ENCODE data around the gene OGA.
A peak's percentile ranks its signal among the peaks of the same experiment; 100 is the strongest.

The OGA gene

DNA sequence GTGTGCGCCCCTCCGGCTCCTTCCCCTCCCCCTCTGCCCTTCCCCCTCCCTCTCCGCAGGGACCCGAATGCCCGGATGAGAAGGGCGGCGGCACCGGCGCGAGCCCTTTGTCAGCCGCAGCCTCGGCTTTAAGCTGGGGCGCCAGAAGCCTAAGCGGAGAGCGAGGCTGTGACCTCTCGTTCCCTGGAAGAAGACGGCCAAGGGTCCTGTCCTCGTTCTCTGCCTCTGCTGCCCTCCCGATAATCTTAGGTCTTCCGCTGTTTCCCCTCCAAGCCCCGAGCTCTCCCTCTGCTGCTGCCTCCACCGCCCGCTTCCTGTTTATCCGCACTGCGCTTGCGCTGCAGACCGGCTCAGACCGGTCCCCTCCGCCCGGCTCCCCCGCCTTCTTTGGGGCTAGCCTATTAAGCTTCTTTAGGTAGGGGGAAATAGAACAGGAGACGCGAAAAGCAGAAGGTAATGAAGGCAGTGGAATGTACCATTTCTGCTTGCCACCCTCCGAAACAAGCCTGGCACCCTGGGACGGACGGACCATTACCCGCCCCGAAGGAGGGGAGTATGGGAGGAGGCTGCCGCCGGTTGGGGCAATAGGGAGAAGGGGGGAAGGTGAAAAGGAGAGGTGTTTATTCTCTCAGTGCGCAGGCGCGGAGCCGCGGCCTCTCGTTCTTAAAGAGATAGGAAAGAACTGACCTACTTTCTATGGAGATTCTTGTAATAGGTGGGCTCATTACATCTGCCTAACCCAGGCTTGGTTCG, at the start of gene OGA:
OGA (minus strand) TSS at position 326 of the 753 bp plus-strand sequence. CDS start 422 bp downstream, outside the sequence.
- Histone ChIP-seq H3K4me1 (ENCODE audit: insufficient read depth, low read length) (0 out of 2 replicates have a peak, but pooled peaks cover 5% of the 10 kb centered on the region), H3K9me3 (ENCODE audit: insufficient read depth, low read depth, low read length) (no peaks in the 10 kb centered on the region), H3K36me3 (ENCODE audit: insufficient read depth, low read depth, low read length) (peaks cover 3% of the 10 kb centered on the region)

GRCh38 chr10:101867931-101868330, 49.7 kb upstream of the OGA start:
- no peaks in the 10 kb centered on the region for H3K36me3 ChIP-seq (ENCODE audit: insufficient read depth, low read depth, low read length)
- no peaks in the 10 kb centered on the region for H3K9me3 ChIP-seq (ENCODE audit: insufficient read depth, low read depth, low read length)
- no peaks in the 10 kb centered on the region for H3K4me1 ChIP-seq (ENCODE audit: insufficient read depth, low read length)
- no peak overlapping the region for H3K9ac ChIP-seq (ENCODE audit: low read depth, low read length)
- no peaks in the 10 kb centered on the region for H3K27me3 ChIP-seq (ENCODE audit: insufficient read depth, low read length)
- H3K27ac ChIP-seq (ENCODE audit: low read length), result no peak overlapping the region
- no peak overlapping the region for H3K4me3 ChIP-seq (ENCODE audit: low read length)

More for the DNA sequence above, at the start of gene OGA:
- Histone ChIP-seq H3K27me3 (ENCODE audit: insufficient read depth, low read length) (no peaks in the 10 kb centered on the region), H3K9ac (ENCODE audit: low read depth, low read length) (peak within 1 kb of the TSS; percentile 98), H3K4me3 (ENCODE audit: low read length) (peak within 1 kb of the TSS; percentile 97), H3K27ac (ENCODE audit: low read length) (peak within 1 kb of the TSS; percentile 98)

DNA sequence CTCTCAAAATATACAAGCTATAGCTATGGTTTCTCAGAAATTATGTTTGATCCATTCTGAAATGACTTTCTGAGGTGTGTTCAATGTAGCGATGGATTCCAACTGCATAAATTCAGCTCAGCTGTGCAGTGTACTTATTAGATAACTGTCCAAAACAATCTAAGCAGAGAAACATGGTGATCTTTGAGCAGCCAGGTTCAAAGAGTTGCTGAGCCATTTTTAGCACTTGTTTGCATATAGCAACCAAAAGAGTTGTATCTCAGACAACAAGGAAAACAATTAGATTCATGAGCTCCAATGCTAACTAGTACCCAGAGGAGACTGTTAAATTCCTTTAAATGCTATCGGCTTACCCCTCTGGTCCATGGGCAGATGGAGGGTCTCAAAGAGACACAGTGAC, 41.3 kb upstream of the OGA start:
- H3K36me3 ChIP-seq (ENCODE audit: insufficient read depth, low read depth, low read length), result no peaks in the 10 kb centered on the region
- H3K27me3 ChIP-seq (ENCODE audit: insufficient read depth, low read length), result no peaks in the 10 kb centered on the region
- H3K4me3 ChIP-seq (ENCODE audit: low read length), result no peak overlapping the region
- H3K9ac ChIP-seq (ENCODE audit: low read depth, low read length), result no peak overlapping the region
- no peak overlapping the region for H3K27ac ChIP-seq (ENCODE audit: low read length)
- H3K4me1 ChIP-seq (ENCODE audit: insufficient read depth, low read length), result no peaks in the 10 kb centered on the region
- peaks cover 10% of the 10 kb centered on the region for H3K9me3 ChIP-seq (ENCODE audit: insufficient read depth, low read depth, low read length)

DNA sequence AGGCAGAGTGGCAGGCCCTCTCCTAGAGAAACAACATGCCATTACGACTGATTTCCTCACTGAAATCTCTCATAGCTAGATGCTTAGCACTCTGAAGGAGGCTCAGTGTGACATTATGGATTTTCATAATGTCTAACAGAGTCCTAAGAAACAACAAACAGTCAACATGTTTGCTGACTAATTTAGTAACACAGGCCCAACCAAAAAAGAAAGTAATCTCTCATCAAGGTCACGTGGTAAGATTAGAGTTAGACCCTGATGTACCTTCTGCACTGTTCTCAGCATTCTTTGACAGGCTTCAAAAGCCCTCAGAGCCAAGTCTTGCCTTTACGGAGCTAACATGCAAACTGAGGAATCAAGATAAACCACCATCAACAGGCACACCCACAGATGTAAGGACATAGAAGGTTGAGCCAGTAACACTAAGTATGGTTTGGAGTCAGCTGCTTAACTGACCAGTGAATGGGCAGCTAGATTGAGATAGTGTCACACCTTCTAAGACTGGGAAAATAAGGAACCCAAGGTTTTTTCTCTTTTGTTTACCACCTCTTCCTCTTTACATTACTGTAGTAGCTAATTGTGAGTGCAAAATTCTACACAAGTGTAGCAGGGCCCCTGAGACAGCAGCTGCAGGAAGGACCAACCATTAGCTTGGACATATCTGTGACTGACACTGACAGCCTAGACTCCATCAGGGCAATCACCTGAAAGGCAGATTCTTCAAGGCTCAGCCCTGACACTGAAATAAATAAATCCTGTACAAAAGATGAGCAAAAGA, 40.7 kb upstream of the OGA start:
- Histone ChIP-seq H3K9ac (ENCODE audit: low read depth, low read length) (no peak overlapping the region), H3K9me3 (ENCODE audit: insufficient read depth, low read depth, low read length) (peaks cover 10% of the 10 kb centered on the region), H3K4me1 (ENCODE audit: insufficient read depth, low read length) (no peaks in the 10 kb centered on the region), H3K4me3 (ENCODE audit: low read length) (no peak overlapping the region), H3K27me3 (ENCODE audit: insufficient read depth, low read length) (no peaks in the 10 kb centered on the region), H3K27ac (ENCODE audit: low read length) (no peak overlapping the region), H3K36me3 (ENCODE audit: insufficient read depth, low read depth, low read length) (no peaks in the 10 kb centered on the region)

DNA sequence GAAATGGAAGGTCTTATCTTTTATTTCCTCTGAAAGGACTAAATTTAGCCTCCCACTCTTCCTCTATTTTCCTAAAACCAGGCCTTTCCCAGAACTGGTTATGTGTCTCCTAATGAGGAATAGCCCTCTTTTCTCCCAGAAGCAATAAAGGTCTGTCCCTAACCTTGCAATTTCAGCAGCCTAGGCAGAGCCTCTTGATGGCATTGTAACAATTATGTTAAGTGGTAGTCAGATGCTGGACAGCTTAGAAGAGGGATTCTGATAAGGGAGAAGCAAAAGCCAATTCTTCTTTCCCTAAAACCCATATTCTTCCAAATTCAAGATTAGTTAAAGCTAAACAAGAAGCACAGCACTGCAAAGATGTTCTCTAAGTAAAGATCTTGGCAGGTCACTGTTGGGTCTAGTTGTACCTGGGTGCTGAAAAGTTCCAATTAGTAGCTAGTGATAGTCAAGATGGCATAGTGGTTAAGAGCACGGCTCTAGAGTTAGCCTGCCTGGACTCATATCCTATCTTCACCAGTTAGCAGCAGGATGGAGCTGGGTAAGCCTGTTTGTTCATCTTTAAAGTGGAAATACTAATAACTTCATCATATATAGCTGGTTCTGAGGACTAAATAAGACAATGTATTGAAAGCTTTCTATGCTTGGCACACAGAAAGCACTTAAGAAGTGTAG, 39.7 kb upstream of the OGA start:
- Histone ChIP-seq H3K27me3 (ENCODE audit: insufficient read depth, low read length) (no peaks in the 10 kb centered on the region), H3K9me3 (ENCODE audit: insufficient read depth, low read depth, low read length) (peaks cover 10% of the 10 kb centered on the region), H3K4me1 (ENCODE audit: insufficient read depth, low read length) (no peaks in the 10 kb centered on the region), H3K36me3 (ENCODE audit: insufficient read depth, low read depth, low read length) (no peaks in the 10 kb centered on the region), H3K9ac (ENCODE audit: low read depth, low read length) (no peak overlapping the region), H3K27ac (ENCODE audit: low read length) (no peak overlapping the region), H3K4me3 (ENCODE audit: low read length) (no peak overlapping the region)

GRCh38 chr10:101856626-101857025, 38.4 kb upstream of the OGA start:
- Histone ChIP-seq H3K4me3 (ENCODE audit: low read length) (no peak overlapping the region), H3K27ac (ENCODE audit: low read length) (no peak overlapping the region), H3K4me1 (ENCODE audit: insufficient read depth, low read length) (no peaks in the 10 kb centered on the region), H3K9me3 (ENCODE audit: insufficient read depth, low read depth, low read length) (peaks cover 10% of the 10 kb centered on the region), H3K9ac (ENCODE audit: low read depth, low read length) (no peak overlapping the region), H3K36me3 (ENCODE audit: insufficient read depth, low read depth, low read length) (no peaks in the 10 kb centered on the region), H3K27me3 (ENCODE audit: insufficient read depth, low read length) (no peaks in the 10 kb centered on the region)

DNA sequence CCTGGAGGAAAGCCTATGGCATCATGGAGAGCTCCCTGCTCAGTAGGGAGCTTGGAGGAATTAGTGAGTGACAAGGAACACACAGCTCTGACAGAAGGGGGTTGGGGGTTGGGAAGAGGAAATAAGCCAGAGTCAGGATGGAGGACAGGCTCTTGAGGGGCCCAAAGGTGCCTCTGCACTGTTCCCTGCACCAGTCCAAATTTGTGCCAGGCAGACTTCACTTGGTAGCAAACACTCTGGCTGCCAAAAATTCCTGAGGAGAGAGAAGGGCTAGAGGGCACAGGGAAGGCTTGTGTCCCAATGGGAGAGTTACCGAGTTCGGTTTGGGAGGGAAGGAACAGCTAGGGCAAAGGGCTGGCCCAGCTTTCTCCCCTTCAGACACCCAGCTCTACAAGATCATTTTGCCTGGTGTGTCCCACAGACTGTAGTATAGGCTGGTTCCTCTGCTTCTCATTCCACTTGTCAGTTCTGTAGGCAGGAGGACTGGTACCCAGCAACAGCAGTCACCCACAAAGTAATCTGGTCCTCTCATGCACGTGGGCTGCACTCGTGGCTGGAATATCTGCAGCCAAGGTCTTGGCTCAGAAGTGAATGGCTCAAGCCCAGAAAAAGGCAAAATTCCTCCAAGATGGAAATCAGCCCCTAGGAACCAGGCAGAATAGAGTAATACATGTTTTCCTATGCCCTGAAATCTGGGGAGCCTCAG, 33.3 kb upstream of the OGA start:
- Histone ChIP-seq H3K36me3 (ENCODE audit: insufficient read depth, low read depth, low read length) (no peaks in the 10 kb centered on the region), H3K27ac (ENCODE audit: low read length) (no peak overlapping the region), H3K27me3 (ENCODE audit: insufficient read depth, low read length) (no peaks in the 10 kb centered on the region)

DNA sequence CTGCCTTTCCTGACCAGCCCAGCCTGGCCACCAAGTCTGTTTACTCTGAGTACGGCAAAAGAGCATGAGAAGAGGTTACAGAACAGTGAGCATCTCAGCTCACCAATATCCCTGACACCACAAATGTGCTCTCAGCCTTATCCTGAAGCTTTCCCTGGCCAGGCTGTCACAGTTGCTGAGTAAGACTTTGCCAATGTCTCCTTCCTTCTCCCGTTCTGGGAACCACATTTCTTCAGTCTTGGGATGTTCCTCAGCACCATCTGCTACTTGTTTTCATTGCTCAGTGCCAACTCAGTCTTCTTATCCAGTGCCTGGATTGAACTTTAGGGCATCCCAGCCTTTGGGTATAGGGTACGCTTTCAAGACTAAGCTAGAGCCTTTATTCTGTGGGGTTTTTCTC, 32.5 kb upstream of the OGA start:
- no peak overlapping the region for H3K4me3 ChIP-seq (ENCODE audit: low read length)
- no peak overlapping the region for H3K9ac ChIP-seq (ENCODE audit: low read depth, low read length)
- no peaks in the 10 kb centered on the region for H3K36me3 ChIP-seq (ENCODE audit: insufficient read depth, low read depth, low read length)
- no peaks in the 10 kb centered on the region for H3K9me3 ChIP-seq (ENCODE audit: insufficient read depth, low read depth, low read length)
- H3K4me1 ChIP-seq (ENCODE audit: insufficient read depth, low read length), result no peaks in the 10 kb centered on the region
- no peak overlapping the region for H3K27ac ChIP-seq (ENCODE audit: low read length)
- no peaks in the 10 kb centered on the region for H3K27me3 ChIP-seq (ENCODE audit: insufficient read depth, low read length)

More for the DNA sequence above, 33.3 kb upstream of the OGA start:
- no peak overlapping the region for H3K4me3 ChIP-seq (ENCODE audit: low read length)
- H3K9ac ChIP-seq (ENCODE audit: low read depth, low read length), result no peak overlapping the region
- no peaks in the 10 kb centered on the region for H3K4me1 ChIP-seq (ENCODE audit: insufficient read depth, low read length)
- no peaks in the 10 kb centered on the region for H3K9me3 ChIP-seq (ENCODE audit: insufficient read depth, low read depth, low read length)

DNA sequence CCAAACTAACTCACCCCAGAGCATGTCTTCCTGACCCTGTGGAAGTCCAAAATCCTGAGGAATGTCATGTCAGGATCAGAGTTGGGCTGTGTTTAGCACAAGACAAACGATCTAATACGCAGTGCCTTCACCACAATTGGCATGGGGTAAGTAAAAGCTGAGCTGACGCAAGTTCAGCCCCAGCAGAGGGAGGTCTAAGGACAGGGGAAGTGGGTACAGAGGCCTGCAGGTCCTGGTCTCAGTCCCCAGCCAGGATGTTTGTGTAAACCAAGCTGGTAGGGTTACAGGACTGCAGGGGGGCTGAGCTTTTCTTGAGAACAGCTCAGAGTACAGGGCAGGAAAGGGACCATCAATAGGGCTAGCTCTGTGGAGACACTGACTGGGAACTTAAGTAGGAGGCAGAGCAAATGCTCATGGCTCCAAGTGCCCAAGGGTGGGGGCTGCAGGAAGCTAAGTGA, 30.7 kb upstream of the OGA start:
- no peaks in the 10 kb centered on the region for H3K36me3 ChIP-seq (ENCODE audit: insufficient read depth, low read depth, low read length)
- H3K4me1 ChIP-seq (ENCODE audit: insufficient read depth, low read length), result 0 out of 2 replicates have a peak, but pooled peaks cover 6% of the 10 kb centered on the region
- peaks cover 5% of the 10 kb centered on the region; the same call in 1 of the 2 replicates for H3K27me3 ChIP-seq (ENCODE audit: insufficient read depth, low read length)
- no peak overlapping the region for H3K4me3 ChIP-seq (ENCODE audit: low read length)
- H3K9me3 ChIP-seq (ENCODE audit: insufficient read depth, low read depth, low read length), result no peaks in the 10 kb centered on the region
- no peak overlapping the region for H3K27ac ChIP-seq (ENCODE audit: low read length)
- H3K9ac ChIP-seq (ENCODE audit: low read depth, low read length), result no peak overlapping the region

- Histone ChIP-seq H3K36me3 (ENCODE audit: insufficient read depth, low read depth, low read length) (no peaks in the 10 kb centered on the region), H3K27ac (ENCODE audit: low read length) (no peak overlapping the region), H3K9me3 (ENCODE audit: insufficient read depth, low read depth, low read length) (no peaks in the 10 kb centered on the region), H3K4me3 (ENCODE audit: low read length) (no peak overlapping the region), H3K9ac (ENCODE audit: low read depth, low read length) (no peak overlapping the region), H3K4me1 (ENCODE audit: insufficient read depth, low read length) (0 out of 2 replicates have a peak, but pooled peaks cover 6% of the 10 kb centered on the region), H3K27me3 (ENCODE audit: insufficient read depth, low read length) (peaks cover 5% of the 10 kb centered on the region)
Observed at GRCh38 chr10:101848408-101848807, 30.2 kb upstream of the OGA start.

GRCh38 chr10:101845893-101846292, 27.6 kb upstream of the OGA start:
- H3K27me3 ChIP-seq (ENCODE audit: insufficient read depth, low read length), result peaks cover 27% of the 10 kb centered on the region
- H3K9ac ChIP-seq (ENCODE audit: low read depth, low read length), result no peak overlapping the region
- no peak overlapping the region for H3K4me3 ChIP-seq (ENCODE audit: low read length)
- peaks cover 9% of the 10 kb centered on the region; the same call in 1 of the 2 replicates for H3K4me1 ChIP-seq (ENCODE audit: insufficient read depth, low read length)
- H3K36me3 ChIP-seq (ENCODE audit: insufficient read depth, low read depth, low read length), result no peaks in the 10 kb centered on the region
- no peaks in the 10 kb centered on the region for H3K9me3 ChIP-seq (ENCODE audit: insufficient read depth, low read depth, low read length)
- no peak overlapping the region for H3K27ac ChIP-seq (ENCODE audit: low read length)
